Panc1 (cell line): ENCODE data around the gene KMT5B. TPM values are rescaled to one million over a fixed set of nuclear protein-coding genes. Genes with fewer than 3 reads are reported as not detected.
A peak's percentile ranks its signal among the peaks of the same experiment; 100 is the strongest.

ENCODE experiments used
- ATAC-seq: fragments of 200-7000 bp; cut with Tn5 transposase; 2 replicates; pipeline ENCODE4 v1.9.1; 2020; ENCODE audit warnings: mild to moderate bottlenecking, moderate library complexity
- BruUV-seq: library from RNA; stranded (reverse); fragments of 400-500 nt; replicated peaks from 2 replicates; lab custom pipeline; 2021; lab: Mats Ljungman, UMichigan
- CTCF ChIA-PET: fragments of 300-600 bp; sonication (Branson Sonifier 250); formaldehyde crosslinking; loops from one replicate; lab custom pipeline; 2022; ENCODE audit warnings: antibody characterized with exemption; lab: Charles Lee
- POLR2A ChIA-PET: fragments of 300-600 bp; sonication (Branson Sonifier 250); formaldehyde crosslinking; loops from one replicate; lab custom pipeline; 2022; ENCODE audit warnings: antibody characterized with exemption; lab: Charles Lee
- DNase-seq: peaks from one replicate; pipeline ENCODE4 v3.0.0-alpha.2; 2010; ENCODE audit warnings: low read depth, low spot score
- H3K27ac ChIP-seq: 2 replicates; pipeline ENCODE4 v1.5.1; 2011; ENCODE audit warnings: mild to moderate bottlenecking, low read length, inconsistent platforms
- H3K27me3 ChIP-seq: fragments of 200-500 bp; sonication (Bioruptor generic); 2 replicates; pipeline ENCODE4 v1.6.0; 2014; ENCODE audit warnings: low read length, inconsistent platforms; ENCODE audit not compliant: control insufficient read depth, insufficient read depth
- H3K36me3 ChIP-seq: fragments of 200-500 bp; sonication (Bioruptor generic); 2 replicates; pipeline ENCODE4 v1.5.1; 2014; ENCODE audit warnings: inconsistent platforms, mild to moderate bottlenecking, low read length, moderate library complexity; ENCODE audit not compliant: control insufficient read depth, insufficient read depth
- H3K4me1 ChIP-seq: 2 replicates; pipeline ENCODE4 v1.5.1; 2011; ENCODE audit warnings: inconsistent platforms, mild to moderate bottlenecking, low read length, moderate library complexity; ENCODE audit not compliant: control insufficient read depth, insufficient read depth
- H3K4me3 ChIP-seq, 2 experiments: 2 replicates each; pipeline ENCODE4 v1.5.1; 2011 to 2012; ENCODE audit warnings: low read depth in 2 of 2, low read length in 2 of 2, mild to moderate bottlenecking in 2 of 2, inconsistent platforms in 1 of 2, moderate library complexity in 1 of 2
- H3K9me3 ChIP-seq: fragments of 200-500 bp; sonication (Bioruptor generic); 2 replicates; pipeline ENCODE4 v1.5.1; 2014; ENCODE audit warnings: low read depth, mild to moderate bottlenecking, inconsistent platforms, low read length, moderate library complexity; ENCODE audit not compliant: control insufficient read depth, insufficient read depth
- CTCF ChIP-seq: fragments of 450-650 bp; IDR thresholded peaks from 2 replicates; pipeline ENCODE4 v1.5.1; 2017; ENCODE audit warnings: mild to moderate bottlenecking
- POLR2AphosphoS5 ChIP-seq: IDR thresholded peaks from 2 replicates; pipeline ENCODE4 v1.6.1; 2012; ENCODE audit warnings: mild to moderate bottlenecking, low read depth, low read length, moderate library complexity
- REST ChIP-seq, 2 experiments: IDR thresholded peaks; 2 replicates each; pipeline ENCODE4 v1.6.1; 2011 to 2012; ENCODE audit warnings: low read depth in 2 of 2, control low read depth in 1 of 2, low read length in 1 of 2, mild to moderate bottlenecking in 1 of 2, moderate library complexity in 1 of 2; ENCODE audit not compliant: insufficient read depth in 1 of 2
- SIN3A ChIP-seq: IDR thresholded peaks from 2 replicates; pipeline ENCODE4 v1.6.1; 2012; ENCODE audit warnings: low read depth, mild to moderate bottlenecking, low read length, moderate library complexity, borderline replicate concordance; ENCODE audit not compliant: insufficient read depth
- TCF7L2 ChIP-seq: IDR thresholded peaks from 2 replicates; pipeline ENCODE4 v1.6.1; 2011; ENCODE audit warnings: mild to moderate bottlenecking, low read depth, low read length, inconsistent platforms
- in situ Hi-C: cut with HindIII; loops from 2 replicates; pipeline ENCODE4 v1.10.0; 2016; ENCODE audit warnings: low sequenced_read_pairs, low pct_unique_long_range_greater_than_20kb
- intact Hi-C: fragments of 100-400 bp; cut with micrococcal nuclease; formaldehyde crosslinking; loops from one replicate; pipeline ENCODE4 v1.10.0; 2022; ENCODE audit not compliant: unreplicated experiment
- total RNA-seq: library from RNA; stranded (reverse); gene quantifications from one replicate; pipeline ENCODE4 v1.2.1, GENCODE V29; 2021; ENCODE audit not compliant: unreplicated experiment

Gene KMT5B
- total RNA-seq, 1 experiment from 2014 or later, result 48.6 TPM

GRCh38 chr11:68120273-68121066, 92.6 kb downstream of the KMT5B start:
- in situ Hi-C loops (no loop called here), intact Hi-C loops (no loop called here)
- Histone ChIP-seq H3K36me3 (peaks cover 5% of the 10 kb centered on the region; the same call in 1 of the 2 replicates), H3K4me3 (peak overlapping the region; percentile 86 to 98), H3K27ac (peak overlapping the region; percentile 93), H3K4me1 (peaks cover 65% of the 10 kb centered on the region), H3K27me3 (no peaks in the 10 kb centered on the region), H3K9me3 (no peaks in the 10 kb centered on the region)
- ChIA-PET POLR2A (interaction anchor here (0.6 to 0.7 kb wide), 2 partner anchors 27 to 470 kb away, joined by 6 to 7 read pairs; partner anchors contain the start of gene ACY3), CTCF (interaction anchor here (0.6 to 1.0 kb wide), 3 partner anchors 48 to 85 kb away, joined by 3 read pairs; no protein-coding TSS in a partner anchor)
- ATAC-seq (peak; percentile 12), DNase-seq (no peak)
- BruUV-seq, result TSS peak; percentile 50
- TF ChIP-seq SIN3A (0 out of 2 replicates have a peak, but pooled peaks have one; percentile 69), REST (IDR thresholded peaks at IDR 0.05; ENCODE audit: insufficient read depth in 1 of 2, low read depth in 2 of 2, low read length in 1 of 2) (no peak)

GRCh38 chr11:68118706-68119448, 94.2 kb downstream of the KMT5B start:
- Histone ChIP-seq H3K4me1 (peaks cover 54% of the 10 kb centered on the region), H3K27me3 (no peaks in the 10 kb centered on the region), H3K36me3 (peaks cover 9% of the 10 kb centered on the region; the same call in 1 of the 2 replicates), H3K9me3 (no peaks in the 10 kb centered on the region), H3K4me3 (peak overlapping the region; percentile 86 to 98), H3K27ac (peak overlapping the region; percentile 65)
- BruUV-seq, result TSS peak; percentile 72
- ChIA-PET CTCF (no interaction called here), POLR2A (interaction anchor here (0.9 to 1.0 kb wide), 2 partner anchors 29 to 79 kb away, joined by 3 to 5 read pairs; no protein-coding TSS in a partner anchor)
- TF ChIP-seq SIN3A (0 out of 2 replicates have a peak, but pooled peaks have one; percentile 37), POLR2AphosphoS5 (no peak)
- ATAC-seq (no peak), DNase-seq (no peak)
- in situ Hi-C loops, result no loop called here
- intact Hi-C loops, result no loop called here

DNA sequence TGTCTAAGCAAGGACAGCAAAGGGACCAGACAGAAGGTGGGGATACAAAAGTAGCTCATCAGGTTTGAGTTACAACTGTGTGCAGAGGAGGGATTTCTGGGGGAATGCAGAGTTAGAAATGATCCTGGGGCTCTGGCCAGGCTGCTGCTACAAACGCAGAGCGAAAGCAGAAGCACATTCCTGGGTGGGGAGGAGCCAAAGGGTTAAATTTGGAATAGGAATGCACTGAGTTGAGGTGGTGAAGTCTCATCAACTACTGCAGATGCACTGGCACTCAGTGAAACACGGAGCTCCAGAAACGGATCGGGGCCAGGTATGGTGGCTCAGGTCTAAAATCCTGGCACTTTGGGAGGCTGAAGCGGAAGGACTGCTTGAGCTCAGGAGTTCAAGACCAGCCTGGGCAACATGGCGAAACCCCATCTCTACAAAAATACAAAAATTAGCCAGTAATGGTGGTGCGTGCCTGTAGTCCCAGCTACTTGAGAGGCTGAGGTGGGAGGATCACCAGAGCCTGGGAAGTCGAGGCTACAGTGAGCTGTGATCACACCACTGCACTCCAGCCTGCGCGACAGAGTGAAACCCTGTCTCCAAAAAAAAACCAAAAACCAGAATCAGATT, 95.1 kb downstream of the KMT5B start:
- Histone ChIP-seq H3K36me3 (peaks cover 9% of the 10 kb centered on the region; the same call in 1 of the 2 replicates), H3K9me3 (no peaks in the 10 kb centered on the region), H3K27ac (no peak overlapping the region; the same call in 1 of the 2 replicates), H3K4me3 (0 out of 4 replicates have a peak overlapping the region, but pooled peaks of 1 of the 2 experiments have one; percentile 7), H3K27me3 (no peaks in the 10 kb centered on the region), H3K4me1 (peaks cover 44% of the 10 kb centered on the region)
- no TSS peak for BruUV-seq
- intact Hi-C loops, result no loop called here
- POLR2A ChIA-PET, result interaction anchor here (1.0 to 1.6 kb wide), 2 partner anchors 9 to 30 kb away, joined by 5 read pairs; no protein-coding TSS in a partner anchor
- in situ Hi-C loops, result no loop called here
- DNase-seq, result no peak
- no peak for ATAC-seq
- TF ChIP-seq POLR2AphosphoS5 (no peak), CTCF (no peak), TCF7L2 (no peak), REST (IDR thresholded peaks at IDR 0.05; ENCODE audit: insufficient read depth in 1 of 2, low read depth in 2 of 2, low read length in 1 of 2) (no peak), SIN3A (no peak)
- CTCF ChIA-PET, result no interaction called here
